Peyer's patch (tissue), 4 donors: Measurements from ENCODE around the gene SLC7A8.

ENCODE experiments used
- POLR2A ChIP-seq, 2 donors: fragments of 450-650 bp; IDR thresholded peaks; one replicate each; pipeline ENCODE4 v1.5.1; 2017; ENCODE audit warnings: antibody characterized with exemption in 2 of 2, mild to moderate bottlenecking in 2 of 2, moderate library complexity in 2 of 2
- TF ChIP-seq, protein P1 (sequence below), 6 experiments: fragments of 450-650 bp in 4 of 6; fragments of 200-600 bp in 2 of 6; sonication (generic) in 1 of 6; IDR thresholded peaks; one replicate each; pipeline ENCODE4 v1.5.1; 2017 to 2019; ENCODE audit warnings: antibody characterized with exemption in 6 of 6, mild to moderate bottlenecking in 3 of 6, moderate library complexity in 1 of 6

DNA sequence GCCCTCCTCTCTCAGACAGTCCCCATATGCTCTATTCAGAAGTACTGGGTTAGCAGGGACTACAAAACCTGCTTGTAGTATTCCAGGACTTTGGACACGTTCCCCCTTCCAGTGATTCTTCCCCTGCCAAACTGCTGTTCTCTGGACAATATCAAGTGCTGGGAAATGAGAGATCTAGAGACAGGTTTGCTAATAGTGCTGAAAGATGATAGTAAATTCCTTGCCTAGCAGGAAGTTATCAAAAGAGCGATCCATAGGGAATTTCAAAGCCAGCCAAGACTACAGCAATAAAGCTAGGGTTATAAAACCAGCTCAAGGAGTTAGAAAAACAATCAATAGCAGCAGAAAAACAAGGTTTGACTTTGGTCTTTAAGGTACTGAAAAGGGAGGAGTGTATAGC, 15.2 kb downstream of the SLC7A8 start:
- TF ChIP-seq, protein P1, sequence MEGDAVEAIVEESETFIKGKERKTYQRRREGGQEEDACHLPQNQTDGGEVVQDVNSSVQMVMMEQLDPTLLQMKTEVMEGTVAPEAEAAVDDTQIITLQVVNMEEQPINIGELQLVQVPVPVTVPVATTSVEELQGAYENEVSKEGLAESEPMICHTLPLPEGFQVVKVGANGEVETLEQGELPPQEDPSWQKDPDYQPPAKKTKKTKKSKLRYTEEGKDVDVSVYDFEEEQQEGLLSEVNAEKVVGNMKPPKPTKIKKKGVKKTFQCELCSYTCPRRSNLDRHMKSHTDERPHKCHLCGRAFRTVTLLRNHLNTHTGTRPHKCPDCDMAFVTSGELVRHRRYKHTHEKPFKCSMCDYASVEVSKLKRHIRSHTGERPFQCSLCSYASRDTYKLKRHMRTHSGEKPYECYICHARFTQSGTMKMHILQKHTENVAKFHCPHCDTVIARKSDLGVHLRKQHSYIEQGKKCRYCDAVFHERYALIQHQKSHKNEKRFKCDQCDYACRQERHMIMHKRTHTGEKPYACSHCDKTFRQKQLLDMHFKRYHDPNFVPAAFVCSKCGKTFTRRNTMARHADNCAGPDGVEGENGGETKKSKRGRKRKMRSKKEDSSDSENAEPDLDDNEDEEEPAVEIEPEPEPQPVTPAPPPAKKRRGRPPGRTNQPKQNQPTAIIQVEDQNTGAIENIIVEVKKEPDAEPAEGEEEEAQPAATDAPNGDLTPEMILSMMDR (IDR thresholded peaks at IDR 0.05), result no peak
- TF ChIP-seq POLR2A (IDR thresholded peaks at IDR 0.05), result no peak
